Keratinocyte (primary cell): Measurements from ENCODE around the gene IRF8. TPM values are rescaled to one million over a fixed set of nuclear protein-coding genes. Genes with fewer than 3 reads are reported as not detected.

Experiments used
- DNase-seq: peaks from one replicate; pipeline ENCODE4 v3.0.0-alpha.2; 2011; ENCODE audit warnings: low read depth, missing footprints, low spot score
- FAIRE-seq: peaks from 2 replicates; lab custom pipeline; 2011; peaks lifted over from hg19 to GRCh38; lab: Jason Lieb, UNC
- H2AFZ ChIP-seq: 2 replicates; pipeline ENCODE4 v1.6.0; 2012; ENCODE audit warnings: low read length, control low read depth, inconsistent platforms; ENCODE audit not compliant: control insufficient read depth
- H3K27ac ChIP-seq: 2 replicates; pipeline ENCODE4 v1.5.1; 2011; ENCODE audit warnings: low read length; ENCODE audit not compliant: control insufficient read depth, insufficient read depth
- H3K27me3 ChIP-seq: 3 replicates; pipeline ENCODE4 v1.6.0; 2011; ENCODE audit warnings: low read length; ENCODE audit not compliant: control insufficient read depth, insufficient read depth; ENCODE audit errors: extremely low read depth
- H3K36me3 ChIP-seq, 2 experiments: 2 replicates in 1 of 2; 3 replicates in 1 of 2; pipeline ENCODE4 v1.5.1; 2011; ENCODE audit warnings: low read length in 2 of 2, mild to moderate bottlenecking in 1 of 2; ENCODE audit not compliant: control insufficient read depth in 2 of 2, insufficient read depth in 2 of 2; ENCODE audit errors: extremely low read depth in 1 of 2
- H3K4me1 ChIP-seq: 3 replicates; pipeline ENCODE4 v1.5.1; 2011; ENCODE audit warnings: low read length; ENCODE audit not compliant: control insufficient read depth, insufficient read depth; ENCODE audit errors: extremely low read depth
- H3K4me2 ChIP-seq: 3 replicates; pipeline ENCODE4 v1.6.0; 2011; ENCODE audit warnings: low read depth, low read length; ENCODE audit not compliant: control insufficient read depth, insufficient read depth; ENCODE audit errors: extremely low read depth
- H3K4me3 ChIP-seq, 3 experiments: fragments of 200-600 bp in 1 of 3; sonication (generic) in 1 of 3; 2 replicates in 2 of 3; 3 replicates in 1 of 3; pipeline ENCODE4 v1.5.1; 2011 to 2016; ENCODE audit warnings: low read length in 3 of 3, mild to moderate bottlenecking in 3 of 3, control low read depth in 2 of 3, inconsistent platforms in 1 of 3, low read depth in 1 of 3, mixed read lengths in 1 of 3, mixed run types in 1 of 3, moderate library complexity in 1 of 3; ENCODE audit not compliant: control insufficient read depth in 2 of 3, insufficient read depth in 2 of 3; ENCODE audit errors: extremely low read depth in 1 of 3
- H3K79me2 ChIP-seq: 2 replicates; pipeline ENCODE4 v1.6.0; 2012; ENCODE audit warnings: low read length; ENCODE audit not compliant: control insufficient read depth, insufficient read depth
- H3K9ac ChIP-seq: 3 replicates; pipeline ENCODE4 v1.6.0; 2011; ENCODE audit warnings: low read length; ENCODE audit not compliant: control insufficient read depth, insufficient read depth; ENCODE audit errors: extremely low read depth
- H3K9me1 ChIP-seq: 3 replicates; pipeline ENCODE4 v1.6.0; 2011; ENCODE audit warnings: low read length; ENCODE audit not compliant: control insufficient read depth, insufficient read depth; ENCODE audit errors: extremely low read depth
- H3K9me3 ChIP-seq: 2 replicates; pipeline ENCODE4 v1.5.1; 2012; ENCODE audit warnings: low read depth, low read length; ENCODE audit not compliant: control insufficient read depth
- H4K20me1 ChIP-seq: 3 replicates; pipeline ENCODE4 v1.6.0; 2011; ENCODE audit warnings: low read length; ENCODE audit not compliant: control insufficient read depth, insufficient read depth; ENCODE audit errors: extremely low read depth
- EZH2 ChIP-seq: IDR thresholded peaks from one replicate; pipeline ENCODE4 v1.6.1; 2012; ENCODE audit warnings: inconsistent platforms, mild to moderate bottlenecking, low read length, moderate library complexity
- dilution Hi-C: fragments of 300-500 bp; cut with MboI; formaldehyde crosslinking; loops from one replicate; pipeline ENCODE4 v1.7.0; 2020; ENCODE audit warnings: low sequenced_read_pairs; ENCODE audit not compliant: extremely low pct_ligation_motif_present
- polyA plus RNA-seq, 5 experiments: library from polyadenylated mRNA; depleted of rRNA in 3 of 5; stranded (reverse) in 3 of 5; stranded (forward) in 1 of 5; unstranded in 1 of 5; fragments of >200 nt; gene quantifications; 1 replicate in 1 of 5; 2 replicates in 3 of 5; 3 replicates in 1 of 5; pipeline versions ENCODE4 v1.2.1 to v1.2.3, GENCODE V29; 2011 to 2012; ENCODE audit warnings: missing spikeins in 2 of 5, low read depth in 1 of 5, low replicate concordance in 1 of 5
- TF ChIP-seq, protein P1 (sequence below), 3 experiments: IDR thresholded peaks in 1 of 3; conservative IDR thresholded peaks in 1 of 3; optimal IDR thresholded peaks in 1 of 3; 2 replicates in 2 of 3; 3 replicates in 1 of 3; pipeline versions ENCODE3 to v1.5.1; 2011; ENCODE audit warnings: low read length in 3 of 3, mild to moderate bottlenecking in 3 of 3, moderate library complexity in 2 of 3, control low read depth in 1 of 3, inconsistent platforms in 1 of 3; ENCODE audit not compliant: insufficient read depth in 2 of 3; ENCODE audit errors: extremely low read depth in 1 of 3

Gene IRF8
- polyA plus RNA-seq, 1 donor (not counting 4 experiments of a cell fraction or from before 2014, with no cell fraction given), result not detected

DNA sequence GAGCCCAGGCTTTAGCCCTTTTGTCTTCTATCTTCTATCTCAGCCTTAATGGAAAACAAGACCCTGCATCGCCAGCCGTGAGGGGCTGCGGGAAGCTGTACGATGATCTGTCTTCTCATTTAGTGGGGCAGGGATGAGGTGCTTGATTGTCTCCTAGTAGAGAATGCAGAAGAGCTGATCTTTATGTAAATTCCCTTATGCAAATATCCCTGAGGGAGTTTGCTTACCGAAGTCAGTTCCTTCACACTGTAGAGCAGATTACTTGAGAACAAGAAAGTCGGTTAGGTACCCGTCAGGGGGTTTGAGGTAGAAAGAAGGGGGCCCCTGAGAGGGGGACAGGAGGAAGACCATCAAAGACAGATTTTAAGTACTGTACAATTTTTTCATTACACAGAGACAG is 66.2 kb downstream of the IRF8 start:
- no peaks in the 10 kb centered on the region for H3K36me3 ChIP-seq
- dilution Hi-C loops, result no loop called here
- peaks cover 7% of the 10 kb centered on the region for H3K27me3 ChIP-seq
- TF ChIP-seq, protein P1, sequence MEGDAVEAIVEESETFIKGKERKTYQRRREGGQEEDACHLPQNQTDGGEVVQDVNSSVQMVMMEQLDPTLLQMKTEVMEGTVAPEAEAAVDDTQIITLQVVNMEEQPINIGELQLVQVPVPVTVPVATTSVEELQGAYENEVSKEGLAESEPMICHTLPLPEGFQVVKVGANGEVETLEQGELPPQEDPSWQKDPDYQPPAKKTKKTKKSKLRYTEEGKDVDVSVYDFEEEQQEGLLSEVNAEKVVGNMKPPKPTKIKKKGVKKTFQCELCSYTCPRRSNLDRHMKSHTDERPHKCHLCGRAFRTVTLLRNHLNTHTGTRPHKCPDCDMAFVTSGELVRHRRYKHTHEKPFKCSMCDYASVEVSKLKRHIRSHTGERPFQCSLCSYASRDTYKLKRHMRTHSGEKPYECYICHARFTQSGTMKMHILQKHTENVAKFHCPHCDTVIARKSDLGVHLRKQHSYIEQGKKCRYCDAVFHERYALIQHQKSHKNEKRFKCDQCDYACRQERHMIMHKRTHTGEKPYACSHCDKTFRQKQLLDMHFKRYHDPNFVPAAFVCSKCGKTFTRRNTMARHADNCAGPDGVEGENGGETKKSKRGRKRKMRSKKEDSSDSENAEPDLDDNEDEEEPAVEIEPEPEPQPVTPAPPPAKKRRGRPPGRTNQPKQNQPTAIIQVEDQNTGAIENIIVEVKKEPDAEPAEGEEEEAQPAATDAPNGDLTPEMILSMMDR (optimal IDR thresholded peaks at IDR 0.05 in 1 of 3, IDR thresholded peaks at IDR 0.05 in 1 of 3, conservative IDR thresholded peaks at IDR 0.05 in 1 of 3; ENCODE audit: extremely low read depth in 1 of 3, insufficient read depth in 2 of 3, low read length in 3 of 3), result no peak
- TF ChIP-seq EZH2, result no peak
- FAIRE-seq (no peak), DNase-seq (no peak)
- no peaks in the 10 kb centered on the region for H3K4me1 ChIP-seq
- H3K4me3 ChIP-seq, result no peak overlapping the region
- no peak overlapping the region for H3K9ac ChIP-seq
- H2AFZ ChIP-seq, result no peak overlapping the region
- H3K9me1 ChIP-seq, result no peaks in the 10 kb centered on the region
- H3K4me2 ChIP-seq, result no peak overlapping the region
- no peaks in the 10 kb centered on the region for H3K9me3 ChIP-seq
- no peaks in the 10 kb centered on the region for H4K20me1 ChIP-seq
- no peak overlapping the region for H3K27ac ChIP-seq
- H3K79me2 ChIP-seq, result no peaks in the 10 kb centered on the region

DNA sequence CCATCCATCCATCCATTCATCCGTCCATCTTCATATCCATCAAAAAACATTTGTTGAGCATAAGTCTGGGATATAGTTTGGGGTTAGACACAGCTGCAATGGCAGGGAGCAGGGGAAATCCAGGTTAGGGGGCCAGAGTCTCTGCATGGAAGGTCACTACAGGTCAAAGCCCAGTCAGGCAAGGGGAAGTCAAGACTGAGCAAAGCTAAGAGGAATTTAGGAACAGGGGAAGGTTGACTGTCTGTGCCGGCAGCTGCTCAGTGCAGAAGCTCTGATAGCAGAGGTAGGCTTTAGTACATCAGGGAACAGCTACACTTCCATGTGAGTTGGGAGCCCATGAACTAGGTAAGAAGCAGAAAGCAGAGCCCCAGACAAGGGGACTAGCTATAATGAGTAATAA is 68.1 kb downstream of the IRF8 start:
- Histone ChIP-seq H3K4me1 (no peaks in the 10 kb centered on the region), H3K4me3 (no peak overlapping the region), H2AFZ (no peak overlapping the region), H3K4me2 (no peak overlapping the region), H3K9ac (no peak overlapping the region), H3K9me3 (no peaks in the 10 kb centered on the region), H3K9me1 (no peaks in the 10 kb centered on the region), H4K20me1 (no peaks in the 10 kb centered on the region), H3K27ac (no peak overlapping the region), H3K79me2 (no peaks in the 10 kb centered on the region), H3K27me3 (peaks cover 10% of the 10 kb centered on the region), H3K36me3 (no peaks in the 10 kb centered on the region)
- TF ChIP-seq, protein P1 (optimal IDR thresholded peaks at IDR 0.05 in 1 of 3, IDR thresholded peaks at IDR 0.05 in 1 of 3, conservative IDR thresholded peaks at IDR 0.05 in 1 of 3; ENCODE audit: extremely low read depth in 1 of 3, insufficient read depth in 2 of 3, low read length in 3 of 3), result no peak
- no peak for TF ChIP-seq EZH2
- dilution Hi-C loops, result no loop called here
- no peak for DNase-seq
- FAIRE-seq, result no peak
